IgD-negative memory B cell (primary cell): ENCODE data around the gene RNF13. TPM values are rescaled to one million over a fixed set of nuclear protein-coding genes. Genes with fewer than 3 reads are reported as not detected.
A peak's percentile ranks its signal among the peaks of the same experiment; 100 is the strongest.

ENCODE experiments used
- H3K27ac Mint-ChIP-seq, 3 donors: one replicate each; pipeline ENCODE4 v1.8.0; 2020 to 2022; ENCODE audit warnings: mild to moderate bottlenecking in 3 of 3, mixed read lengths in 3 of 3, moderate library complexity in 1 of 3
- H3K27me3 Mint-ChIP-seq: one replicate; pipeline ENCODE4 v1.8.0; 2021; ENCODE audit warnings: mixed read lengths
- H3K36me3 Mint-ChIP-seq: one replicate; pipeline ENCODE4 v1.8.0; 2020; ENCODE audit warnings: mild to moderate bottlenecking, mixed read lengths
- H3K4me1 Mint-ChIP-seq, 3 donors: one replicate each; pipeline ENCODE4 v1.8.0; 2020 to 2022; ENCODE audit warnings: mixed read lengths in 3 of 3, mild to moderate bottlenecking in 1 of 3
- H3K4me3 Mint-ChIP-seq, 4 donors: one replicate each; pipeline ENCODE4 v1.8.0; 2020 to 2022; ENCODE audit warnings: mild to moderate bottlenecking in 4 of 4, mixed read lengths in 4 of 4, moderate library complexity in 3 of 4
- H3K9me3 Mint-ChIP-seq, 3 donors: one replicate each; pipeline ENCODE4 v1.8.0; 2020 to 2021; ENCODE audit warnings: mixed read lengths in 3 of 3, mild to moderate bottlenecking in 1 of 3
- polyA plus RNA-seq: library from polyadenylated mRNA; unstranded; fragments of 300-500 nt; fragmentation: Illumina TruSeq; gene quantifications from one replicate; pipeline ENCODE4 v1.2.3, GENCODE V29; 2021

RNF13 gene, protein sequence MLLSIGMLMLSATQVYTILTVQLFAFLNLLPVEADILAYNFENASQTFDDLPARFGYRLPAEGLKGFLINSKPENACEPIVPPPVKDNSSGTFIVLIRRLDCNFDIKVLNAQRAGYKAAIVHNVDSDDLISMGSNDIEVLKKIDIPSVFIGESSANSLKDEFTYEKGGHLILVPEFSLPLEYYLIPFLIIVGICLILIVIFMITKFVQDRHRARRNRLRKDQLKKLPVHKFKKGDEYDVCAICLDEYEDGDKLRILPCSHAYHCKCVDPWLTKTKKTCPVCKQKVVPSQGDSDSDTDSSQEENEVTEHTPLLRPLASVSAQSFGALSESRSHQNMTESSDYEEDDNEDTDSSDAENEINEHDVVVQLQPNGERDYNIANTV
- 121 TPM for polyA plus RNA-seq

GRCh38 chr3:149812606-149813366, at the start of gene RNF13:
RNF13 (plus strand) TSS chr3:149813215; CDS start chr3:149846027, 32,812 bp downstream.
- peak within 1 kb of the TSS; percentile 99 to 100 (median 100) for H3K4me3 Mint-ChIP-seq
- H3K4me1 Mint-ChIP-seq: peaks cover 39 to 62% (median 44%) of the 10 kb centered on the region in 3 donors
- no peaks in the 10 kb centered on the region for H3K36me3 Mint-ChIP-seq
- no peaks in the 10 kb centered on the region for H3K9me3 Mint-ChIP-seq
- H3K27me3 Mint-ChIP-seq: peaks cover 1% of the 10 kb centered on the region
- peak within 1 kb of the TSS; percentile 94 to 100 (median 99) for H3K27ac Mint-ChIP-seq

DNA sequence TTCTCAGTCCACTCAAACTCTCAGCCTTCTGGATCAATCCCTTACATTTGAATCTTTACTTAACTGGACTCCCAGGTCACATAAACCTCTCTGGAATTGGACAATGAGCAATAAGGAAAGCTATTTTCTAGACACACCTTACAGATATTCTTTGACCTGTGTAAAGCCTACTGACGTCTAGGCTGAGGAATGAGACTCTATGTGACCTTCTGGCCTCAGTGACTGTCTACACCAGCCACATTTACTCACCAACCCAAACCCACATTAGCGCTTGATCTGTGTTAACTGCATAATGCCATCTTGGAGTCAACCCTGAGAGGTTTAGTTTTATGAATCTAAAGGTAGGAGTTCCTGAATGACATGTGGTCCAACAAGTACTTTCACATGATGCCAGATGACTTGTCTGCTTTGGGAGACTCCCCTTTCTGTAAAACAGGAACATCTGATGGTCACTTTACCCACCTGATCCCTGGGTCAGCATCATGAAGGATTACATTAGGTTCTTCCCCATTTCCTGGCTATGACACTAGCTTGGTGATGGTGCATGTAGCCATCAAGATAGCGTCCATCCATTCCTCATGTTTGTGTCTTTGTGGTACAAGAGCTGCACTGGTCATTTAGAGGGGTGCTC, 49.3 kb upstream of the RNF13 start:
- H3K4me1 Mint-ChIP-seq: no peaks in the 10 kb centered on the region

GRCh38 chr3:149764302-149764701, 48.7 kb upstream of the RNF13 start:
- Mint-ChIP-seq H3K27me3 (peaks cover 8% of the 10 kb centered on the region), H3K4me3 (no peak overlapping the region), H3K36me3 (no peaks in the 10 kb centered on the region), H3K4me1 (no peaks in the 10 kb centered on the region), H3K9me3 (no peaks in the 10 kb centered on the region), H3K27ac (no peak overlapping the region)

More for the DNA sequence above, 49.3 kb upstream of the RNF13 start:
- Mint-ChIP-seq H3K27me3 (peaks cover 8% of the 10 kb centered on the region), H3K27ac (no peak overlapping the region), H3K4me3 (no peak overlapping the region), H3K9me3 (no peaks in the 10 kb centered on the region), H3K36me3 (no peaks in the 10 kb centered on the region)

DNA sequence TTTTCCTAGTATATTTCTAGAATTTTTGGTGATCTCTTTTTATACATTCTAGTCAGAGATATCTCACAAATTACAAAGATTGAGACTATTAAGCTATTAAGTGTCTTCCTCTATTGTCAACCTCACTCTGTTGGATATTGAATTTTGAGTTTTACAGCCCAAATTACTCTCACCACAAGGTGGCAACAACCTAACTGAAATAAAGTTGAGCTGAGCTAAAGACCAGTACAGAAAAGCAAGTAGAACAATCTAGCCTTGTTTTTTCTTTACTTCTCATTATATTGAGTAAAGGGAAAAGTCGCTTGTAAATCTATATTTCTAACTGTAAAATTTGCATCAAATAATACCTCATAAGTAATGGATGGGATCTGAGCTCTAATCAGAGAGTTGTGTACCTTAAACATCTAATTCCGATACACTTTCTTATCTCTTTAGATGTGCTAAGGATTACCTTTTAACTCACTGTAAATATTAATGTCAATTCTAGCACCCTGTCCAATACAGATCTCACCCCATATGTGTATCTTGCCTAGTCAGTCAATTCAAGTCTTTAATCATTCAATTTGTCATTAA, 47.2 kb upstream of the RNF13 start:
- Mint-ChIP-seq H3K4me3 (no peak overlapping the region), H3K27ac (no peak overlapping the region), H3K4me1 (no peaks in the 10 kb centered on the region), H3K27me3 (peaks cover 8% of the 10 kb centered on the region), H3K9me3 (no peaks in the 10 kb centered on the region), H3K36me3 (no peaks in the 10 kb centered on the region)

GRCh38 chr3:149767720-149768119, 45.3 kb upstream of the RNF13 start:
- Mint-ChIP-seq H3K4me1 (peaks cover 0 to 2% (median 0%) of the 10 kb centered on the region in 3 donors), H3K27me3 (peaks cover 7% of the 10 kb centered on the region), H3K27ac (no peak overlapping the region), H3K36me3 (no peaks in the 10 kb centered on the region), H3K9me3 (no peaks in the 10 kb centered on the region), H3K4me3 (no peak overlapping the region)

- no peaks in the 10 kb centered on the region for H3K36me3 Mint-ChIP-seq
- H3K27me3 Mint-ChIP-seq: peaks cover 7% of the 10 kb centered on the region
- no peaks in the 10 kb centered on the region for H3K9me3 Mint-ChIP-seq
- H3K27ac Mint-ChIP-seq: no peak overlapping the region
- no peak overlapping the region for H3K4me3 Mint-ChIP-seq
- peaks cover 0 to 2% (median 0%) of the 10 kb centered on the region in 3 donors for H3K4me1 Mint-ChIP-seq
These were observed 44.3 kb upstream of the RNF13 start for GRCh38 chr3:149768704-149769103.

DNA sequence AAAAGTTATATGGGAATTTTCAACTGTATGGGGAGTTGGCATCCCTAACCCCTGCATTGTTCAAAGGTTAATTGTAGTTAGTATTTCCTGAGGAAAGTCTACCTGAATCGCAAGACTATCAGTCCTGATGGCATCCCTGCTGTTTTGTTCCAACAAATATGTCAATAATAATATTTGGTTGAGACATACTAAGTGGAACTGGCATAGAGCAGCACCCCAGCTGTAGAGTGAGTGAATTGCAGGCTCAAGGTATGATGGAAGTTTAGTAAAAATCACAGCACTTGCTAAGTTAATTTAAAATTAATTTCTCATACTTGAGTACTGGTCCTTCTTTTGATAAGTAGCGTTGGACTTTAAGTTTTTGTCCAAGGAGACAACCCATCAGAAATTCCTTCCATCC, 42.8 kb upstream of the RNF13 start:
- Mint-ChIP-seq H3K9me3 (no peaks in the 10 kb centered on the region), H3K4me1 (peaks cover 0 to 2% (median 0%) of the 10 kb centered on the region in 3 donors), H3K27me3 (peaks cover 5% of the 10 kb centered on the region), H3K36me3 (no peaks in the 10 kb centered on the region), H3K27ac (no peak overlapping the region), H3K4me3 (no peak overlapping the region)

DNA sequence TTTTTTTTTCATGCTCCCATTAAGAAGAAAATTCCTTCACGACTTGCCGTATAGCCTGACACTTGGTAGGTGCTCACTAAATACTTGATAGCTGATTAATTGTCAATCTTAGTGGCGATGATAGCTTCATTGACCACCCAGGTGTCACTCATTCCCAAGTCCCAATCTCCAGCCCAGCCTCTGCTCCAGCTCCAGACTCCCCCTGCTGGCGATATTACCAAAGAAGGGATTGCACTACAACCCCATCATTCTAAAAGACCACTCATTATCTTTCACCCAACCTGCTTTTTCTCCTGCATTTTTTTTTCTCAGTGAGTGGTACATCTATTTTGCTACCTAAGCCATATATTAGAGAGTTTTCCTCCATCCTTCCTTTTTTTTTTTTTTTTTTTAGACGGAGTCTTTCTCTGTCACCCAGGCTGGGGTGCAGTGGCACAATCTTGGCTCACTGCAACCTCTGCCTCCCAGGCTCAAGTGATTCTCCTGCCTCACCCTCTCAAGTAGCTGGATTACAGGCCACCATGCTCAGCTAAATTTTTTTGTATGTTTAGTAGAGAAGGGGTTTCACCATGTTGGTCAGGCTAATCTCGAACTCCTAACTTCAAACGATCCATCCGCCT, 41.3 kb upstream of the RNF13 start:
- Mint-ChIP-seq H3K4me1 (peaks cover 0 to 2% (median 0%) of the 10 kb centered on the region in 3 donors), H3K9me3 (no peaks in the 10 kb centered on the region), H3K36me3 (no peaks in the 10 kb centered on the region), H3K27me3 (peaks cover 8% of the 10 kb centered on the region), H3K27ac (no peak overlapping the region), H3K4me3 (no peak overlapping the region)

- peaks cover 0 to 2% (median 0%) of the 10 kb centered on the region in 3 donors for H3K4me1 Mint-ChIP-seq
- H3K4me3 Mint-ChIP-seq: no peak overlapping the region
- H3K27ac Mint-ChIP-seq: no peak overlapping the region
- H3K27me3 Mint-ChIP-seq: peaks cover 2% of the 10 kb centered on the region
- no peaks in the 10 kb centered on the region for H3K9me3 Mint-ChIP-seq
- H3K36me3 Mint-ChIP-seq: peaks cover 1% of the 10 kb centered on the region
These were observed 40.2 kb upstream of the RNF13 start for GRCh38 chr3:149772861-149773260.

GRCh38 chr3:149776170-149776569, 36.8 kb upstream of the RNF13 start:
- Mint-ChIP-seq H3K4me3 (no peak overlapping the region), H3K27me3 (peaks cover 2% of the 10 kb centered on the region), H3K9me3 (no peaks in the 10 kb centered on the region), H3K4me1 (peaks cover 8 to 11% (median 9%) of the 10 kb centered on the region in 3 donors), H3K27ac (no peak overlapping the region), H3K36me3 (peaks cover 1% of the 10 kb centered on the region)

DNA sequence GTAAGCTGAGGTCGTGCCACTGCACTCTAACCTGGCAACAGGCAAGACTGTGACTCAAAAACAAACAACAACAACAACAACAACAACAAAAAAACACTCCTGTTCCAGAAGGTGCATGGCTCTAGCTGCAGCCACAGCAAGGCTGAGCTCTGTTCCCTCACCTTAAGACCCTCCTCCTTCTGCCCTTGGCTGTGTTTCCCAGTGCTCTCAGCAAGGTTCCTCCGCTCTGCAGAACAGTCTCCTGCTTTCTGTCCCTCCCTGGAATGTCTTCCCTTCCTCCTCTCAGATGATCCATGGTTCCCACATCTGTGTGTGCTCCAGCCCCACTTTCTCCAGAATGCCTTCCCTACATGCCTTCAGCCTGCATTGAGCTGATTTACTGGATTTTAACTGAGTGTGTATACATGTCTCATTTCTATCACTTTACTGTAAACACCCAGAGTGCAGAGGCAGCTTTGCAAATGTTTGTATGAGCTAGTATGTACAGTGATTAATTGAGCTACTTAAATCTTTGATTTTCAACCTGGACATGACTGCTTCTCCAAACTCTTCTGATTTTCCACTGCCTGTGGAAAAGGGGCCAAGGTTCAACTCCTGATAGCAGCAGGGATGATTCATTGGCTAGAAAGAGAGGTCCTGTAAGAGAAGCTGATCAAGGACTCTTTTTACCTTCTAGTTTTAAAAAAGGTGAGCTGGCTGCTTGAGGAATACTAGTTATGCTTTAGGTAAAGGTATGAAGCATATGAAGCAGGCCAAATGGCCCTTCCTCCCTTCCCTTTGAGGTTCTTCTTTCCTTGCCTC, 35.4 kb upstream of the RNF13 start:
- H3K4me1 Mint-ChIP-seq: peaks cover 14 to 18% (median 15%) of the 10 kb centered on the region in 3 donors
- no peaks in the 10 kb centered on the region for H3K9me3 Mint-ChIP-seq
- H3K36me3 Mint-ChIP-seq: peaks cover 1% of the 10 kb centered on the region
- H3K27me3 Mint-ChIP-seq: peaks cover 2% of the 10 kb centered on the region
- no peak overlapping the region for H3K27ac Mint-ChIP-seq
- H3K4me3 Mint-ChIP-seq: no peak overlapping the region

- H3K4me1 Mint-ChIP-seq: peaks cover 27 to 37% (median 28%) of the 10 kb centered on the region in 3 donors
- H3K27me3 Mint-ChIP-seq: peaks cover under 1% of the 10 kb centered on the region
- H3K9me3 Mint-ChIP-seq: no peaks in the 10 kb centered on the region
- peaks cover 1% of the 10 kb centered on the region for H3K36me3 Mint-ChIP-seq
- peak overlapping the region; percentile 23 to 88 (median 66) for H3K4me3 Mint-ChIP-seq
- peak overlapping the region; percentile 25 to 95 (median 43) for H3K27ac Mint-ChIP-seq
These were observed 31.8 kb upstream of the RNF13 start for GRCh38 chr3:149781211-149781610.

- Mint-ChIP-seq H3K9me3 (no peaks in the 10 kb centered on the region), H3K4me1 (peaks cover 27 to 37% (median 28%) of the 10 kb centered on the region in 3 donors), H3K27me3 (no peaks in the 10 kb centered on the region), H3K4me3 (peak overlapping the region in 3 of 4 donors; percentile 17 to 62 (median 23)), H3K27ac (peak overlapping the region in 1 of 3 donors; percentile 95), H3K36me3 (peaks cover 1% of the 10 kb centered on the region)
These were observed 31.3 kb upstream of the RNF13 start for GRCh38 chr3:149781741-149782140.

GRCh38 chr3:149783576-149783975, 29.4 kb upstream of the RNF13 start:
- Mint-ChIP-seq H3K27ac (peak overlapping the region; percentile 1 to 92 (median 17)), H3K4me3 (peak overlapping the region in 3 of 4 donors; percentile 7 to 65 (median 18))

More at GRCh38 chr3:149783576-149783975, 29.4 kb upstream of the RNF13 start:
- Mint-ChIP-seq H3K4me1 (peaks cover 27 to 37% (median 28%) of the 10 kb centered on the region in 3 donors), H3K9me3 (no peaks in the 10 kb centered on the region), H3K27me3 (no peaks in the 10 kb centered on the region), H3K36me3 (no peaks in the 10 kb centered on the region)
